ENCODE results near the gene CACNA2D4.

Gene CACNA2D4

DNA sequence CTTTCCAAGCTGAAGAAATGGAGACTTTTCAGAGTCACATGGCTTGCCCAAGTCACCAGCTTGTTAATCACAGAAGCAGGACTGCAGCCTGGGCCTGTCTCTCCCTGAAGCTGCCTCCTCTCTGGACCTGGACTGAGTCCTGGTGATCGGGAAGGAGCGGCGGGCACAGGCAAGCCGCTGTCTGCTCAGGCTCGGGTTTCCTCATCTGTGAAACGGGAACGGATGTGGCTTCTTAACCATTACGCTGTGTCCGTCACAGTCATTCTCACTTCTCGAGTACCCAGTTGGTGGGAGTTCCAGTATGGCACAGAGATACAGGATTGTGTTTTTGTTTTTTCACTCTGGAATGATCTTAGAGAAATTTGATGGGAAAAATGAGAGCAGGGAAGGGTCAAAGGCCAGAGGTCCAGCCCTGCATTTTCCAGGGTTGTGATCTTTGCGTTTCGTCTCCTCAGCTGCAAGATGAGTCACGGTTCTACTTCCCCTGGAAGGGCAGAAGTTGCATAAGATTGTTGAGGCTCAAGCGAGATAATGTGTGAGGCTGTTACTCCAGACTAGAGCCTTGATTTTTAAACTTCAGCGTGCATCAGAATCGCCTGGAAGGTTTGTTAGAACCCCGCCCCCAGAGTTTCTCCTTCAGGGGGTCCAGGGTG lies 105.7 kb downstream of the CACNA2D4 start:
- H3K9me2 ChIP-seq (replicated peaks; ENCODE audit: insufficient read depth, low read length): no peaks in the 10 kb centered on the region
- no peaks in the 10 kb centered on the region for H4K20me1 ChIP-seq (ENCODE audit: insufficient read depth, low read length)
- no peak overlapping the region for H3K9ac ChIP-seq (ENCODE audit: low read length)
- H3K27ac ChIP-seq (ENCODE audit: low read length): no peak overlapping the region
- H3F3A ChIP-seq (ENCODE audit: insufficient read depth, low read length): no peaks in the 10 kb centered on the region
- no peaks in the 10 kb centered on the region for H3K79me2 ChIP-seq (ENCODE audit: low read length)
- TF ChIP-seq EZH2 (optimal IDR thresholded peaks at IDR 0.05; ENCODE audit: low read depth, low read length): no peak
- TF ChIP-seq, protein P1, sequence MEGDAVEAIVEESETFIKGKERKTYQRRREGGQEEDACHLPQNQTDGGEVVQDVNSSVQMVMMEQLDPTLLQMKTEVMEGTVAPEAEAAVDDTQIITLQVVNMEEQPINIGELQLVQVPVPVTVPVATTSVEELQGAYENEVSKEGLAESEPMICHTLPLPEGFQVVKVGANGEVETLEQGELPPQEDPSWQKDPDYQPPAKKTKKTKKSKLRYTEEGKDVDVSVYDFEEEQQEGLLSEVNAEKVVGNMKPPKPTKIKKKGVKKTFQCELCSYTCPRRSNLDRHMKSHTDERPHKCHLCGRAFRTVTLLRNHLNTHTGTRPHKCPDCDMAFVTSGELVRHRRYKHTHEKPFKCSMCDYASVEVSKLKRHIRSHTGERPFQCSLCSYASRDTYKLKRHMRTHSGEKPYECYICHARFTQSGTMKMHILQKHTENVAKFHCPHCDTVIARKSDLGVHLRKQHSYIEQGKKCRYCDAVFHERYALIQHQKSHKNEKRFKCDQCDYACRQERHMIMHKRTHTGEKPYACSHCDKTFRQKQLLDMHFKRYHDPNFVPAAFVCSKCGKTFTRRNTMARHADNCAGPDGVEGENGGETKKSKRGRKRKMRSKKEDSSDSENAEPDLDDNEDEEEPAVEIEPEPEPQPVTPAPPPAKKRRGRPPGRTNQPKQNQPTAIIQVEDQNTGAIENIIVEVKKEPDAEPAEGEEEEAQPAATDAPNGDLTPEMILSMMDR (IDR thresholded peaks at IDR 0.05; ENCODE audit: low read length): no peak
- TF ChIP-seq EZH2phosphoT487 (IDR thresholded peaks at IDR 0.05; ENCODE audit: low read length): no peak
- H3K36me3 ChIP-seq (replicated peaks; ENCODE audit: insufficient read depth, low read length): no peaks in the 10 kb centered on the region
- H3K9me3 ChIP-seq (replicated peaks; ENCODE audit: insufficient read depth, low read length): no peaks in the 10 kb centered on the region
- H3K4me1 ChIP-seq (ENCODE audit: low read length): 0 out of 2 replicates have a peak, but pooled peaks cover 8% of the 10 kb centered on the region
- H3K27me3 ChIP-seq (replicated peaks; ENCODE audit: insufficient read depth, low read length): peaks cover 59% of the 10 kb centered on the region
- DNase-seq: peak; percentile 50
- peak overlapping the region; percentile 8; the same call in 1 of the 2 replicates for H3K4me3 ChIP-seq (ENCODE audit: low read length)
- H3K4me2 ChIP-seq (ENCODE audit: low read depth, low read length): peak overlapping the region; percentile 53; the same call in 1 of the 2 replicates
- H2AFZ ChIP-seq (ENCODE audit: low read length): no peak overlapping the region

DNA sequence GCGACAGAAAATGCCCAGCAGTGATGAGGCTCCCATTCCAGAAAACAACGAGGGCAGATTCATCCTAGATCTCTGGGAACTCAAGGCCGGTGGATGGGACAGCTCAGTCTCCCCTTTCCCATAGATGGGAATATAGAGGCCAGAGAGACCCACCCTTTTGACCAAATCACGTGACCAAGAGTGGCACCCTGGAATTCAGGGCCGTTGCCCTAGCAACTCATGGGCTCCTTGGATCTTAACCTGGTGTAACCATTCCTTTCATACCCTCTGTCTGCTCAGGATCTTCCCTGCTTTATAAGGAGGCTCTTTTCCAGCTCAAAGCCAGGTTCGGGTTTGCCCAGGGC lies 106.5 kb downstream of the CACNA2D4 start:
- Histone ChIP-seq H3K27ac (ENCODE audit: low read length) (no peak overlapping the region), H3K4me1 (ENCODE audit: low read length) (0 out of 2 replicates have a peak, but pooled peaks cover 8% of the 10 kb centered on the region), H3K27me3 (replicated peaks; ENCODE audit: insufficient read depth, low read length) (peaks cover 56% of the 10 kb centered on the region)

DNA sequence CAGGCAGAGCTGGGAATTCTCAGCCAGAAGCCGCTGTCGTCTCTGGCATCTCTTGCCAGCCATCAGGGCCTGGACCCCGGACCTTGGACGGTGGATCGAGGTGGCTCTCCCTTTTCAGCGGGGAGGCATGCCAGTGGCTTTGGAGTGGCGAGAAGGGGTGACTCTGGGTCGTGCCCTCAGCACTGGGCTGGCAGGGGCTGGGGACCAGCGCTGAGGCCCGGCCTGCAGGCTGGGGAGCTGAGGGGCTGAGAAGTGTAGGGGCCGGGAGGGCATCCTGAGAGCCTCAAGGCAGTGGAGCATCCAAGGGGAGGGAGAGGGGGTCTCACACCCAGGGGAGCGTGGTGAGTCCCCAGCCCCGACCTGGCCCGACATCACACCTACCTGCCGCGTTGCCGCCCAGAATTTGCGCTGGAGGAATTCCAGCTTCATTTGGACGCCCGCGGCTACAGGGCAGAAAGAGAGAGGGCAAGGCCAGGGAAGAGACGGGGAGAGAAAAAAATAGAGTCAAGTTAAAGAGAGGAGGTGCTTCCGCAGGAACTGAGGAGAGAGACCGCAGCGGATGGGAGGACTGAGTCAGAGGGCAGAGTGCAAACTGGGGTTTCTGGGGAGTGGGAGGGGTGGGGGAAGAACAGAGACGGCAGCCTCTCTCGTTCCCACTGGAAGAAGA lies 107.0 kb downstream of the CACNA2D4 start:
- Histone ChIP-seq H3K9ac (ENCODE audit: low read length) (no peak overlapping the region), H3K9me3 (replicated peaks; ENCODE audit: insufficient read depth, low read length) (no peaks in the 10 kb centered on the region), H3K4me2 (ENCODE audit: low read depth, low read length) (no peak overlapping the region), H2AFZ (ENCODE audit: low read length) (no peak overlapping the region), H3K9me2 (replicated peaks; ENCODE audit: insufficient read depth, low read length) (no peaks in the 10 kb centered on the region), H3K79me2 (ENCODE audit: low read length) (no peaks in the 10 kb centered on the region), H3K36me3 (replicated peaks; ENCODE audit: insufficient read depth, low read length) (no peaks in the 10 kb centered on the region), H3K27me3 (replicated peaks; ENCODE audit: insufficient read depth, low read length) (peaks cover 50% of the 10 kb centered on the region), H3K27ac (ENCODE audit: low read length) (no peak overlapping the region), H3K4me1 (ENCODE audit: low read length) (0 out of 2 replicates have a peak, but pooled peaks cover 8% of the 10 kb centered on the region), H3F3A (ENCODE audit: insufficient read depth, low read length) (no peaks in the 10 kb centered on the region), H4K20me1 (ENCODE audit: insufficient read depth, low read length) (no peaks in the 10 kb centered on the region), H3K4me3 (ENCODE audit: low read length) (no peak overlapping the region)
- TF ChIP-seq EZH2phosphoT487 (IDR thresholded peaks at IDR 0.05; ENCODE audit: low read length): no peak
- TF ChIP-seq EZH2 (optimal IDR thresholded peaks at IDR 0.05; ENCODE audit: low read depth, low read length): no peak
- TF ChIP-seq, protein P1 (IDR thresholded peaks at IDR 0.05; ENCODE audit: low read length): no peak
- no peak for DNase-seq

More for the DNA sequence above, 106.5 kb downstream of the CACNA2D4 start:
- Histone ChIP-seq H3K4me3 (ENCODE audit: low read length) (no peak overlapping the region), H3K36me3 (replicated peaks; ENCODE audit: insufficient read depth, low read length) (no peaks in the 10 kb centered on the region), H3K9me2 (replicated peaks; ENCODE audit: insufficient read depth, low read length) (no peaks in the 10 kb centered on the region), H3K9ac (ENCODE audit: low read length) (no peak overlapping the region), H3F3A (ENCODE audit: insufficient read depth, low read length) (no peaks in the 10 kb centered on the region), H4K20me1 (ENCODE audit: insufficient read depth, low read length) (no peaks in the 10 kb centered on the region), H3K79me2 (ENCODE audit: low read length) (no peaks in the 10 kb centered on the region), H3K9me3 (replicated peaks; ENCODE audit: insufficient read depth, low read length) (no peaks in the 10 kb centered on the region), H2AFZ (ENCODE audit: low read length) (no peak overlapping the region), H3K4me2 (ENCODE audit: low read depth, low read length) (no peak overlapping the region)
- no peak for DNase-seq
- TF ChIP-seq, protein P1 (IDR thresholded peaks at IDR 0.05; ENCODE audit: low read length): no peak
- TF ChIP-seq EZH2phosphoT487 (IDR thresholded peaks at IDR 0.05; ENCODE audit: low read length) (no peak), EZH2 (optimal IDR thresholded peaks at IDR 0.05; ENCODE audit: low read depth, low read length) (no peak)
